Measurements from ENCODE around the gene CAMK4.

DNA sequence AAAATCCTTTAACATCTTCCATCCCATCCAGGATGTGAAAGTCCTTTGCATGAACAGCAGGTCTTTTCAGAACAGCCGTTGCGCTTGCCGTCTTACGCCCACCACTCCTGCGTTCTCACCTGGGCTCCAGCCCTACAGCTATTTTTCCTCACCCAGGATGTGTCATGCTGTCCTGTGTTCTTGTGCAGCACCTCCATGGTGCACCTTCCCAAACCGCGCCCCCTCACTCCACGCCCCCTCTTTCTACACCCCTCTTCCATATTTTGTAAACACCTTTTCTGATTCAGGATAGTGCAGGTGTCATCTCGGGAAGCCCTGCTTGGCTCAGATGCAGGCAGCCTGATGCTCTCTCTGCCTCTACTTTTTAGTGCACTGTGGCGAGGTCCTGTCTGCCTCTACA, 18.4 kb downstream of the CAMK4 start:
- no peak for TF ChIP-seq POLR2A (IDR thresholded peaks at IDR 0.05)
- TF ChIP-seq, protein P1, sequence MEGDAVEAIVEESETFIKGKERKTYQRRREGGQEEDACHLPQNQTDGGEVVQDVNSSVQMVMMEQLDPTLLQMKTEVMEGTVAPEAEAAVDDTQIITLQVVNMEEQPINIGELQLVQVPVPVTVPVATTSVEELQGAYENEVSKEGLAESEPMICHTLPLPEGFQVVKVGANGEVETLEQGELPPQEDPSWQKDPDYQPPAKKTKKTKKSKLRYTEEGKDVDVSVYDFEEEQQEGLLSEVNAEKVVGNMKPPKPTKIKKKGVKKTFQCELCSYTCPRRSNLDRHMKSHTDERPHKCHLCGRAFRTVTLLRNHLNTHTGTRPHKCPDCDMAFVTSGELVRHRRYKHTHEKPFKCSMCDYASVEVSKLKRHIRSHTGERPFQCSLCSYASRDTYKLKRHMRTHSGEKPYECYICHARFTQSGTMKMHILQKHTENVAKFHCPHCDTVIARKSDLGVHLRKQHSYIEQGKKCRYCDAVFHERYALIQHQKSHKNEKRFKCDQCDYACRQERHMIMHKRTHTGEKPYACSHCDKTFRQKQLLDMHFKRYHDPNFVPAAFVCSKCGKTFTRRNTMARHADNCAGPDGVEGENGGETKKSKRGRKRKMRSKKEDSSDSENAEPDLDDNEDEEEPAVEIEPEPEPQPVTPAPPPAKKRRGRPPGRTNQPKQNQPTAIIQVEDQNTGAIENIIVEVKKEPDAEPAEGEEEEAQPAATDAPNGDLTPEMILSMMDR (IDR thresholded peaks at IDR 0.05): no peak

All from uterus (tissue), 2 donors.